Stimulated activated CD4-positive, alpha-beta T cell treated with anti-CD3 and anti-CD28 coated beads, Interleukin-1b, Interleukin-23, amount 100 ng/mL, for 1 hour (primary cell): ENCODE results near the gene MTA2.
"Not testable (repeated sequence)": the region's sequence is repeated elsewhere in the genome, so short reads cannot be mapped to it uniquely, and the experiment has no call there.

ENCODE experiments used
- DNase-seq, 2 donors: peaks; one replicate each; pipeline ENCODE4 v3.0.0-alpha.2; 2020; ENCODE audit warnings: low read depth in 2 of 2

MTA2 gene

DNA sequence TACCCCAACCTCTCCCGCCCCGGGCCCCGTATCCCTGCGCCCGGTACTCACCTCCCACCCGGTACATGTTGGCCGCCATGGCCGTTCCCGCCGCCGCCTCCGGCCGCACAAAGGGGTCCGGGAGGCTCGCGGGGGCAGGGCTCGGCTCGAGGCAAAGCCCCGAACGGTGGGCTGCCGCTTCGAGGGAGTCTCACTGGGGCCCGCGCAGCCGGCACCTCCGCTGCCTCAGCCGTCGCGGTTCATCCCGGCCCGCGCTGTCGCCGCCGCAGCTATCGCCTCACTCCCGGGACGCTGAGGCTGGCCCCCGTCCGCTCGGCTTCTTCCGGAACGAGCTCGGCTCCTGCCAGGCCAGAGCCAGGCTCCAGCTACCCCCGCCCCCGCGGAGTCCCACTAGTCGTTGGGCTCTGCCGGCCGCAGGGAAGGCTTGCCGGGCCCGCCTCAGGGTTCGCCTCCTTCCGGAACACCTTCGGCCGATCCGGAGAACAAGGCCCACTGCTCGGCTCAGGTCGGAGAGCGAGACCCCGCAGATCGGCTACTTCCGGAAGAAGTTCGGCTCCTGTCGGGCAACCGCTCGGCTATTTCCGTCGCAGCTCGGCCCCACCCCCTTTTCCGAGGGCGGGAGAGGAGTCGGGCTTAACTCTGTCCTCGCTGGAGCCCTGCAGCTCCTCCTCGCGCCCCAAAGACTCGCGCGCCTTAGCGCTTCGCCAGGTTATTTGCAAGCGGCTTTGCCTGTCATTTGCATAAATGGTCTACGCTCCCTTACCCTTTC, at the start of gene MTA2:
TSS of gene MTA2 (minus strand) at position 494 of the 769 bp plus-strand sequence. CDS start at position 79, 415 bp downstream.
- peak; percentile 98 to 99 for DNase-seq

DNA sequence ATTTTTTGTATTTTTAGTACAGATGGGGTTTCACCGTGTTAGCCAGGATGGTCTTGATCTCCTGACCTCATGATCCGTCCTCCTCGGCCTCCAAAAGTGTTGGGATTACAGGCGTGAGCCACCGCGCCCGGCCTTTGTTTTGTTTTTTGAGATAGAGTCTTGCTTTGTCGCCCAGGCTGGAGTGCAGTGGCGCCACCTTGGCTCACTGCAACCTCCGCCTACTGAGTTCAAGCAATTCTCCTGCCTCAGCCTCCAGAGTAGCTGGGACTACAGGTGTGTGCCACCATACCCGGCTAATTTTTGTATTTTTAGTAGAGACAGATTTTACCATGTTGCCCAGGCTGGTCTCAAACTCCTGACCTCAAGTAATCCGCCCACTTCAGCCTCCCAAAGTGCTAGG, 48.6 kb upstream of the MTA2 start:
- DNase-seq: not testable (repeated sequence)

DNA sequence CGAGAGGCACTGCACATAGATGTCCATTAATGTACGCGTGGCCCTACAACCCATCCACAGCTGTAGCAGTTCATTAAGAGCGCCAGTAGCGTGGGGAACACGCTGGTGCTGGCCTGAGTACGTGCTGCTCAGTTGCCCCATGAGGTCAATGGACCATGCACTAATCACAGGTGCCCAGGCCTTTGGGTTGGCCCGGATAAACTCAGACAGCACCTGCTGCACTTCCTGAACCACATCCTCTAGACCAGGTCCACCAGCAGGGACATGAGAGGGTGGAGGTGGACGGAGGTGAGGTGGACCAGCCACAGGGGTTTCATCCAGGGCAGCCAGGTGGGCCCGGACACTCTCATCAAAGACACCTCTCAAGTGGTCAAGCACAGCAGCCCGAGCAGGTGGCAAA, 47.8 kb upstream of the MTA2 start:
- DNase-seq: no peak

DNA sequence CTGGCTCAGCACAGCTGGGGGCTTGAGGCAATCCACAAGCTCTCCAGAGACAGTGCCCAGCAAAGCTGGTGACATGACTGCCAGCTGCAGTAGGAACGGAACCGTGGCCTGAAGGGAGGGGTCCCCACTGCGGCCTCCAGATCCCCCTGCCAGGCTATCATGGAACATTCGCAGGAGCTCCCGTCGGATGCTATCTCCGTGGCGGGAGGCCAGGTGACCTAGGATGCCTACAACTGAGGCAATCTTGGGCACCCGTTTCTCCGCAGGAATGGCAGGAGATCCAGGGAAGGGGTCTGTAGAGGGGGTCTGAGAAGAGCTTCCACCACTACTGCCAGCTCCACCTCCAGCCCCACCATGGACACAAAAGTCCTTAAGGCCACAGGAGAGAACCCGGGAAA, 47.3 kb upstream of the MTA2 start:
- no peak for DNase-seq

DNA sequence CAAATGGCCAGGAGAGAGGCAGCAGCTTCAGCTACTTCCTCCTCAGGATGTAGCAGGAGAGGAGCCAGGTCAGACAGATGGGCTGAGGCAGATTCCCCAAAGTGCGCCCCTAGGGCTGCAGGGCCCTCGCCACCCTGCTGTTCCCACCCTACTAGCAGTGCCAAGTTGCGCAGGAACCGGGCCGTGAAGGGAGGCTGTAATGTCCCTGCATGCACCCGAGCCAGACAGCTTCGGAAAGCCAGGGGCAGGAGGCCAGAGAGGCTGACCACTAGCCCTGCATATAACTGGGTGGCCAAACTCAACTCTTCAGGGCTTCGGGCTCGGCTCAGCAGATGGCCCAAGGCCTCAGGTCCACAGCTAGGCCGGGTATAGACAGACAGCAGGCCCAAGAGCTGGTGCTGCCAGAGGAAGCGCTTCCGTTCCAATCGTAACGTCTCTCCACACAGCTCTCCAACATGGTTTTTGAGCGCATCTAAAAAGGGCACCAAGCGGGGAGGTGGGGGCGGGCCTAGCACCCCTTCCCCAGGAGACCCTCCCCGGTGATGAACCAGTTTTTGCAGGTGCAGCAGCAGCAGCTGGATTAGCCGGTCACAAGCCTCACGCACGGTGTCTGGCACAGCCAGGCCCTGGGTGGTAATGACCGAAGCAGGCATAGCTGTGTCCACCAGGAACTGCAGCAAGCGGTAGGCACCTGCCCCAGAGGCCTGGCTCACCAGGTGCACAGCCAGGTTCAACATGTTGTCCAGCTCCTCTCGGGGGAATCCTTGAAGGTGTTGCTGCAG, 46.7 kb upstream of the MTA2 start:
- no peak for DNase-seq

DNA sequence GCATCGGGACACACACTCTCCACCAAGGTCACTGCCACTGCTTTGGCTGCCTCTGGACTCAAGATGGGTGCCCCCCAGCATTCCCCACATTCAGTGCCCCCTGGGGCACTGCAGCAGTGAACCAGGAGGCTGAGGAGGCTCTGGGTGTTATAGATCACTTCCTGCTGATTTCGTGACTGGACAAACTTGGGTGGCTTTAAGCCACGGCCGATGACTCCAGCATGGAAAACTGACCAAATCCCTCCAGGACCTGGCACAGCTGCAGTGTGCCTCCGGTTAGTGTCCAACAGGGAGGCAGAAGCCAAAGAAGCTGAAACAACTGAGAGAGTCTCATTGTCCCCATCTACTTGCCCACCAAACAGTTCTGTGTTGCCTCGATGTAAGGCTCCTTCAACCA, 45.9 kb upstream of the MTA2 start:
- no peak for DNase-seq

DNA sequence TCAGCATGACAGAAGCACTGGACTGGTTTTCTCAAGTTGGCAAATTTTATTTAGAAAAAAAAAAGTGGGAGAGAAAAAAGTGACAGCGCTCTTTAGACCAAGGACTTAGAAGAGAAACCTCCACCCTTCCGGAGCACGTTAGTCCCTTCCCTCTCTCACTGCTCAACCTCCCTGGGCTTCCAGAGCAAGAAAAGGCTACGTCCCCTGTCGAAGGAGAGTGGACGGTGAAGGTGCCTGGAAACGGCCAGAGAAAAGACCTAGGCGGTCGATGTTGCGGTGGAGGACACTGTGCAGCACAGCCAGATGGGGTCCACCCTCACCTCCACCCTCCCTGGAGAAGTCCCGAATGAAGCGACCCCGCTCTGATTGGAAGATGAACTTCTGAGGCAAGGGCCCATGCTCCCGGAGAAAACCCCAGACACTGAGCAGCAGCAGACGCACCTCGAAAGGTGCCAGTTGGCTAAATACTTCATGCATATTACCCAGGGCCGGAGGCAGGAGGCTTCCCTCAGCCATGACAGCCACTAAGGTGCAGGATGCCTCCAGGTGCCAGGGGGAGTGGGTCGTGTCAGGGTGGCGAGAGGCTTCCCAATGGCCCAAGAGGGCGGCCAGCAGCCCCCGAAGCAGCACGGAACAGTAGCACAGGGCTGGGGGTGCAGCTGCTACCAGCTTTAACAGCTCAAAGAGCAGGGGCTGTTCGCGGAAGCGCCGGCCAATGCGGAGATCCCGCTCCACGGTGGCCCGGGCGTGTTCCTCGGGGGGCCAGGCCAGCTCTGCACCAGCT, 45.4 kb upstream of the MTA2 start:
- DNase-seq: no peak

DNA sequence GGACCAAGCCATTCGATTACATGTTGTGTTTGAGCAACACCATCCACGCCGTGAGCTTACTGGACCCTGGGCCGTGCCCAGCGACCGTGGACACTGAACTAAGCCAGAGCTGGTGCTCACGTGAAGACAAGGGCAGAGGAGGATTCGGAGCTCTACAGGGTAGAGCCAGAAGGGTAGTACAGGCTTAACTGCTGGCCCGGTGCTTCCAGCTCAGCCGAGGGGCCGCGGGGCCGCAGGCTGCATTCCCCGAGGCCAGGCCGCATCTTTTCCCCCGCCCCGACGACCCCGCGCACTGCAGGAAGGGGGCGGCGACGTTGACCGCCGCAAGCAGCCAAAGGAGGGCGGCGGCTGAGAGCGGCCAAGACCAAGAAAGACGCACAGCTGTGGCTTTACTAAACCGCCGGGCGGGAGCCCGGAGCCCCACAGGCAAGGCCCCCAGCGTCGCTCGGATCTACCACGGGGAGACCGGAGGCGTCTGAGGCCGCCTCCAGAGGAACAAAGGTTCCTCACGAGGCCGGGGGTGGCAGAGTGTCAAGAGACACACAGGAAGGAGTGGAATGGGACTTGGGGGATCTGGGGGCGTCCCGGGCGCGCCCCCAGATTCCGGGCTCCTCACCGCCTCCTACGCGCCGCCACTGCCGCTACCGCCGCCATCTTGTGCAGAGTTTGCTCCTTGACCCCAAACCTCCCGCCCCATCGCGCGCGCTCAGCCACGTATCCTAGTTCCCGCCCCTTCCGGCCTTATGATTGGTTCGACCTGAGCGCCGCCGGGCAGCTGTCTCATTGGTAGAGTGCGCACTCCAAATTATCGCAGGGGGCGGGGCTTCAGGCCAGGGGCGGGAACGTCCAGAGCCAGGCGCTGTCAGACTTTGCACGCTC, 44.5 kb upstream of the MTA2 start, which contains the start of gene GANAB:
TSS of gene GANAB (minus strand) at position 668 of the 879 bp plus-strand sequence. CDS start at position 654, 14 bp downstream.
- DNase-seq: peak; percentile 96 to 99

DNA sequence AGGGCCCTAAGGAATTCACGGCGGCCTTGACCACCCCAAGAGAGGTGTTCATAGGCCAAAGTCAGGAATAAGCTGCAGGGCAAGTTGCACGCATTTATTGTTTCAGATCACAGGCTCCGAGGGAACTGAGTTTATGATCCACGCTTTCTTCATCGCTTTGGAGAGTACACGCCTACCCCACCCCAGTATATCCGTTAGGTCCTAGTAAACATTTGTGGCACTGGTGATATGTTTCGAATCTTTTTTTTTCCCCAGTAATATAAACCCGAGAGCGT, 43.9 kb upstream of the MTA2 start:
- DNase-seq: no peak

DNA sequence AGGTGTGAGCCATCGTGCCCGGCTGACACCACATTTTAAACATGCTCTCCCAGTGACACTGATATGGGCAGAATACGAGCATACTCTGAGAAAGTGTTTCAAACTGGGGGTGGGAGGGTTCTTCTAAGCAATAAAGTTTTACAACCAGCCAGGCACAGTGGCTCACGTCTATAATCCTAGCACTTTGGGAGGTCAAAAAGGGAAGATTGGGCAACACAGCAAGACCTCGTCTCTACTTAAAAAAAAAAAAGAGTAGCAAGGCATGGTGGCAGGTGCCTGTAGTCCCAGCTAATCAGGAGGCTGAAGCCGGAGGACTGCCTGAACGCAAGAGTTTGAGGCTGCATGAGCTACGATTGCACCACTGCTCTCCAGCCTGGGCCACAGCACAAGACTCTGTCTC, 42.6 kb upstream of the MTA2 start:
- no peak for DNase-seq

DNA sequence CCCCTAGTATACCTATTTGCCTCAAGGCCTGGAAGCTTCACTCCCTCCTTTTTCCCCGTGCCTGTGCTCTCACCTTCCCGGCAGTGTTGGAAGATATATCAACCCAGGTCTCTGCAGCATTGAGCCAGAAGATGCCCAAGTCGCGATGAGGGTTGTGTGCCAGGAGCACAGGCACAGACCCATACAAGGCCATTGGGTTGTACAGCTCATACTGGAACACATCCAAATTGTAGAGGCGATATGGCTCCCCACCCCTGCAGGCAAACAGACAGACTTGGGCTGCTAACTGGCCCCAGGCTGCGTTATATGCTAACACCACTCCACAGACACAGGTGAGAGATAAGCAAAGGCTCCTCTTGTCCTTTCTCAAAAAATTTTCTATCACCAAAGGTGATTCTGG, 30.8 kb upstream of the MTA2 start:
- DNase-seq: no peak

DNA sequence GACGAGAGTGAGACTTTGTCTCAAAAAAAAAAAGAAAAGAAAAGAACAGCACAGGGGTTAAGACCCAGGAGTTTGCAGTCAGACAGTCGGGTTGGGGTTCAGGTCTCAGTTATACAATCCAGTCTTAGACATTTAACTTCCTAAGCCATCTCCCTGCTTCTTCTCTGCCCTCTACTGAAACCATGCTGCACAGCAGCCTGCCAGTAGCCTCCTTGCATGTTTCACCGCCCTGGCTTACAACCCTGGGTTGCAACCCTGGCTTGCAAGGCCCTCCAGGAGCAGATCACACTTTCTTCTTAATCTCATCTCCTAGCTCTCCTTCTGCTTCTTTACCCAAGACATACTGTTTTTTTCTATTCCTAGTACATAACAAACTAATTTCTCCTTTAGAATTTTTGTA, 26.0 kb upstream of the MTA2 start:
- no peak for DNase-seq

DNA sequence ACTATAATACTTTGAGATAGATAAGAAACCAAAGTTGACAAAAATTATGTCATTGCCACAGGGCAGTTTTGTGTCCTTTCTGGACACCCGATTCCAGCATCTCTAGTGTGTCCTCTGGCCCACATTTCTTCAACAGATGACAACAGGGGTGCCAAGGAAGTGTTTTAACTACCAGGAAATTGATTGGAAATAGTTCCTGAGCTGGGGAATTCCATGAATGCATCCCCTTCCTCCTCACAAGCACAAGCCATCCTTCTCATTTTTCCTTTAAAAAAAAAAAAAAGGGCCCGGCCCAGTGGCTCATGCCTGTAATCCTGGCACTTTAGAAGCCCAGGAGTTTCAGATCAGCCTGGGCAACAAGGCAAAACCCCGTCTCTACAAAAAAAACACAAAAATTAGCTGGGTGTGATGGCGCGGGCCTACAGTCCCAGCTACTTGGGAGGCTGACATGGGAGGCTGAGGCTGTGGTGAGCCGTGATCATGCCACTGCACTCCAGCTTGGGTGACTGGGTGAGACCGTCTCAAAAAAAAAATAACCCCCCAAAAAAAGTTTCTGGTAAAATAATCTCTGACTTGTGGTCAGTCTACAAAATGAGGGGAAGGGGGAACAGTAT, 20.9 kb upstream of the MTA2 start:
- DNase-seq: no peak

DNA sequence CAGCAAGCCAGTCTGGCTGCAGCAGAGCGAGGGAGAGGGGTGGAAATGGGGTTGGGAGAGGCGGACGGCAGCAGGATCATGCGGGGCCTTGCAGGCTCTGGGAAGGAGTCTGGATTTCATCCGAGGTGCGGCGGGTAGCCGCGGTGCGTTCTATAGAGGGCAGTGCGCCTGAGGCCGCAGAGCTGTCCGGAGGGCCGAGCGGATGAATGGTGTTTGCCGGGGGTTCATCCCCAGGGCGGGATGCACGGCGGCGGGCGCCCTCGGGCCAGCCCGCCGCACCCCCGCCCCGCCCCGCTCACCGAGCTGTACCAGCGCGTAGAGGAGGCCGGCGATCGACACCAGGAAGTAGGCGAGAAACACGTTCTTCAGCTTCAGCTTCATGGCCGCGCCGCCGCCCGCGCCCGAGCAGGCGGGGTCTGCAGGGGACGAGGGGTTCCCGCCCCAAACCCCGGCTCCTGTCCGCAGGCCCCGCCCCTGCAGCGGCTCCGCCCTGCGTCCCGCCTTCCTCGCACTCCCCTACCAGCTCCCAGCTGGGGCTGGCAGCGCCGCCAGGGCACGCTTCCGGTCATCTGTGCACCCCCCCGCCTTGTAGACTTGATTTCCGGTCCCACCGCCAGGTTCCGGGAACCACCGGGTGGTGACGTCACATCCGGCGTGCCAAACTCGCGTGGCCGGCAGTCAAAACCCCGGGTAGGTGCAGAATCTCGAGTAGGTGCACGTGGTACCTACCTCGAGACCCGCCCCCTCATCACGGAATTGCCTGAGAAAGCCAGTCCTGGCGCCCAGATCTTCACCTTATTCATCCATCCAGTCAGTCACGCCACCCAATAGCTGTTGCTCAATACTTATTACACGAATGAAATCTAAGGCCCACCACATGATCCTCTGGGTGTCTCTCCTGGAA, 20.2 kb upstream of the MTA2 start, which contains the start of gene B3GAT3:
TSS of gene B3GAT3 (minus strand) at position 420 of the 904 bp plus-strand sequence. CDS start at position 381, 39 bp downstream.
- peak; percentile 86 to 89 for DNase-seq

DNA sequence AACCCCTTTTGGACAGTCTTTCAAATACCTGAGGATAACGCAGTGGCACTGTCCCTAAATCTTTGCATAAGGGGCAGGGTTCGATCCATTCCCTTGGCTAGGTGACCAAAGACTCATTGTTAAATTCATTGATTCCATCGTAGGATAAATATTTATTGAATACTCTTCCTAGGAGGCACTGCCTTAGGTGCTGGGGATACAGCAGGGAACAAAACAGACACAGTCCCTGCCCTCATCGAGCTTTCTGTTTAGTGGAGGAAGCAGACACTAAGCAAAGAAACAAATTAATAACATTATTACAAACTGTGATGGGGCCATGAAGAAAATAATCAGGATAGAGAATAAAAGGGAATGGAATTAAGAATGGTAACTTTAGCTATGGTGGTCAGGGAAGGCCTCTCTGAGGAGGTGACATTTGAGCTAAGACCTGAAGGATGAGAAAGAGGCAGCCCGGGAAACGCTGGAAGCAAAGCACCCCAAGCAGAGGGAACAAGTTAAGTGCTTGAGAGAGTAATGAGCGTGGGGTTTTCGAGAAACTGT, 19.4 kb upstream of the MTA2 start:
- DNase-seq: no peak

DNA sequence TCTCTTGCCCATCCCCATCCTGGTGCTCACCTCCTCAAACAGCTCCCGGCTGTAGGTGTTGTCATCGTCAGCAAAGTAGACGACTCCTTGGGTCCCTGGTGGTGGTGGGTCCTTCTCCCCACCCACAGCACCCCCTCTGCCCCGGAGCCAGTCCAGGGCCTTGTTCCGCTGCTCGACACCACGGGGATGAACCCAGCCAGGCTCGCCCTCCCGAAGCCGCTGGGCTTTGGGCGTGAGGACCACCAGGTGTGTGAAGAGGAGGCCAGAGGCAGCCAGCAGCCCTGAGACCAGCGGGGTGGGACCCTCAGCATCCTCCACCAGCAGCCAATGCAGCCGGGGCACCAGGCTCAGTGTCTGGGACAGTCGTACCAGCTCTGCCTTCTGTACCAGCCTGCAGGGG, 15.3 kb upstream of the MTA2 start:
- not testable (repeated sequence) for DNase-seq

DNA sequence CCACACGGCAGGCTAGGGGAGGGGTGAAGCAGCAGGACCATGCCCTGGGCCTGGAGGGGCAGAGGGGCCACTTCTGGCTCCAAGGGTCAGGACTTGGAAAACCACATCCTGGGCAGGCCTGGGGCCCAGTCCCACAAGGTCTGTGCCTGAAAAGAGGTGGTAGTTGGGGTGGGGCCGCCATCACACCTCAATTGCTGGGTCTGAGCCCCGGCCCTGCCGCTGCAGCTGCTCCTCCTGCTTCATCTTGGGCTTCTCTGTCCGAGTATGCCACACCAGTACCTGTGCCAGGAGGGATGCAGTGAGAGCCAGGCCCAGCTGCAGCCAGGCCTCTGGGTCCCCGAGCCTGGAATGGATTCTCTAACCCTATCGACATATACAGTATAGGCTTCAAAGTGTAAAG, 13.9 kb upstream of the MTA2 start:
- no peak for DNase-seq

DNA sequence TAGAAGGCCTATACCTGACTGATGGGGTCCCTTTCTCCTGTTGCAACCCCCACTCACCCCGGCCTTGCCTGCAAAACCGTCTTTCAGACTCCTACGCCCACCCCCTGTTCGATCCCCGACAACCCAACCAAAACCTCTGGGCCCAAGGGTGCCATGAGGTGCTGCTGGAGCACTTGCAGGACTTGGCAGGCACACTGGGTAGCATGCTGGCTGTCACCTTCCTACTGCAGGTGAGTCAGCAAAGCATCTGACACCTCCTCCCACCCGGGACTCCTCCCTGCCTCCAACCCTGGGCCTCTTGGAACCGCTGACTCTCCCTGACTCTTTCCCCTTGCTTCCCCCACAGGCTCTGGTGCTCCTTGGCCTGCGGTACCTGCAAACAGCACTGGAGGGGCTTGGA, 12.6 kb upstream of the MTA2 start:
- DNase-seq: no peak

DNA sequence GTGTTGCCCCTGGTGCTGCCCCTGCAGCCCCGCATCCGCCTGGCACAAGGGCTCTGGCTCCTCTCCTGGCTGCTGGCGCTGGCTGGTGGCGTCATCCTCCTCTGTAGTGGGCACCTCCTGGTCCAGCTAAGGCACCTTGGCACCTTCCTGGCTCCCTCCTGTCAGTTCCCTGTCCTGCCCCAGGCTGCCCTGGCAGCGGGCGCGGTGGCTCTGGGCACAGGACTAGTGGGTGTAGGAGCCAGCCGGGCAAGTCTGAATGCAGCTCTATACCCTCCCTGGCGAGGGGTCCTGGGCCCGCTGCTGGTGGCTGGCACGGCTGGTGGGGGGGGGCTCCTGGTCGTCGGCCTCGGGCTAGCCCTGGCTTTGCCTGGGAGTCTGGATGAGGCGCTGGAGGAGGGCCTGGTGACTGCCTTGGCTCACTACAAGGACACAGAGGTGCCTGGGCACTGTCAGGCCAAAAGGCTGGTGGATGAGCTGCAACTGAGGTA, 11.7 kb upstream of the MTA2 start:
- no peak for DNase-seq
